DMS 273 (cell line): ENCODE measurements around the gene TFCP2.

Source experiments
- DNase-seq: peaks from one replicate; lab custom pipeline; 2025; ENCODE audit not compliant: unreplicated experiment; lab: John Stamatoyannopoulos, UW

The TFCP2 gene

GRCh38 chr12:51197736-51198567 lies 25.0 kb upstream of the TFCP2 start:
- no peak for DNase-seq

- DNase-seq: no peak
These were observed 23.6 kb upstream of the TFCP2 start for GRCh38 chr12:51196547-51196946.

GRCh38 chr12:51195841-51196240 lies 22.9 kb upstream of the TFCP2 start:
- no peak for DNase-seq

- peak; percentile 8 for DNase-seq
These were observed 19.3 kb upstream of the TFCP2 start for GRCh38 chr12:51192284-51192671.

GRCh38 chr12:51191516-51192283 lies 18.8 kb upstream of the TFCP2 start:
- DNase-seq: no peak

- DNase-seq: no peak
These were observed 17.9 kb upstream of the TFCP2 start for GRCh38 chr12:51190820-51191219.

- DNase-seq: no peak
These were observed 16.9 kb upstream of the TFCP2 start for GRCh38 chr12:51189790-51190355.

- no peak for DNase-seq
These were observed 15.6 kb upstream of the TFCP2 start for GRCh38 chr12:51188359-51189051.

- DNase-seq: peak; percentile 30
These were observed 14.5 kb upstream of the TFCP2 start for GRCh38 chr12:51187370-51187987.

GRCh38 chr12:51186465-51187085 lies 13.6 kb upstream of the TFCP2 start:
- no peak for DNase-seq

- DNase-seq: no peak
These were observed 12.3 kb upstream of the TFCP2 start for GRCh38 chr12:51185171-51185717.

- DNase-seq: peak; percentile 94
These were observed 10.9 kb upstream of the TFCP2 start for GRCh38 chr12:51183816-51184215.

- no peak for DNase-seq
These were observed 10.4 kb upstream of the TFCP2 start for GRCh38 chr12:51183349-51183748.

GRCh38 chr12:51181558-51181957 lies 8.6 kb upstream of the TFCP2 start:
- no peak for DNase-seq

GRCh38 chr12:51177897-51178296 lies 5.0 kb upstream of the TFCP2 start:
- DNase-seq: no peak

- no peak for DNase-seq
These were observed 1.6 kb upstream of the TFCP2 start for GRCh38 chr12:51174501-51174900.

- peak; percentile 39 for DNase-seq
These were observed 936 bp downstream of the TFCP2 start for GRCh38 chr12:51171884-51172514.

GRCh38 chr12:51163795-51164194 lies 9.1 kb downstream of the TFCP2 start:
- no peak for DNase-seq

- DNase-seq: no peak
These were observed 10.7 kb downstream of the TFCP2 start for GRCh38 chr12:51162217-51162616.
